GM21390 (cell line): ENCODE data around the gene CSTF3.
"Not testable (repeated sequence)": the region's sequence is repeated elsewhere in the genome, so short reads cannot be mapped to it uniquely, and the experiment has no call there.

Experiments
- ATAC-seq: cut with Tn5 transposase; IDR thresholded peaks from one replicate; pipeline ENCODE4 v1.9.1; 2021; ENCODE audit not compliant: unreplicated experiment

CSTF3 gene

GRCh38 chr11:33094157-33094556 lies 67.1 kb downstream of the CSTF3 start:
- ATAC-seq = no peak

- ATAC-seq = no peak
Measured at GRCh38 chr11:33089776-33090175, 71.5 kb downstream of the CSTF3 start.

GRCh38 chr11:33086017-33086416 lies 75.3 kb downstream of the CSTF3 start:
- ATAC-seq = no peak

GRCh38 chr11:33083918-33084317 lies 77.4 kb downstream of the CSTF3 start:
- no peak for ATAC-seq

GRCh38 chr11:33072465-33072864 lies 88.8 kb downstream of the CSTF3 start:
- ATAC-seq = no peak

- ATAC-seq = no peak
Measured at GRCh38 chr11:33068611-33069340, 92.5 kb downstream of the CSTF3 start.

- ATAC-seq = no peak
Measured at GRCh38 chr11:33067294-33067693, 94.0 kb downstream of the CSTF3 start.

GRCh38 chr11:33065445-33066178 lies 95.7 kb downstream of the CSTF3 start:
- peak; percentile 47 for ATAC-seq

GRCh38 chr11:33064866-33065265 lies 96.4 kb downstream of the CSTF3 start:
- no peak for ATAC-seq

GRCh38 chr11:33064033-33064825 lies 97.1 kb downstream of the CSTF3 start:
- no peak for ATAC-seq

- peak; percentile 56 for ATAC-seq
Measured at GRCh38 chr11:33063326-33063881, 97.9 kb downstream of the CSTF3 start.

- no peak for ATAC-seq
Measured at GRCh38 chr11:33062137-33062536, 99.1 kb downstream of the CSTF3 start.

- ATAC-seq = no peak
Measured at GRCh38 chr11:33060271-33060670, 101.0 kb downstream of the CSTF3 start.

GRCh38 chr11:33059331-33060007 lies 101.8 kb downstream of the CSTF3 start:
- no peak for ATAC-seq

GRCh38 chr11:33057284-33057683 lies 104.0 kb downstream of the CSTF3 start:
- ATAC-seq = no peak

- no peak for ATAC-seq
Measured at GRCh38 chr11:33055375-33055774, 105.9 kb downstream of the CSTF3 start.

- ATAC-seq = no peak
Measured at GRCh38 chr11:33052231-33052630, 109.0 kb downstream of the CSTF3 start.

- ATAC-seq = not testable (repeated sequence)
Measured at GRCh38 chr11:33049565-33050408, 111.5 kb downstream of the CSTF3 start.

- ATAC-seq = not testable (repeated sequence)
Measured at GRCh38 chr11:33048701-33049100, 112.6 kb downstream of the CSTF3 start.
